ACC112 (cell line): ENCODE results near the gene F7.

Experiments used
- H2AFZ ChIP-seq: fragments of 200-600 bp; sonication (generic); one replicate; pipeline ENCODE4 v1.6.0; 2017; ENCODE audit warnings: antibody characterized with exemption, low read length; ENCODE audit not compliant: unreplicated experiment
- H3K27ac ChIP-seq: fragments of 200-600 bp; sonication (generic); 2 replicates; pipeline ENCODE4 v1.5.1; 2014; ENCODE audit warnings: low read depth, mild to moderate bottlenecking, antibody characterized with exemption, low read length, moderate library complexity
- H3K27me3 ChIP-seq: fragments of 200-600 bp; sonication (generic); 2 replicates; pipeline ENCODE4 v1.6.1; 2014; ENCODE audit warnings: mild to moderate bottlenecking, antibody characterized with exemption, low read length, moderate library complexity, mixed read lengths; ENCODE audit not compliant: insufficient read depth
- H3K36me3 ChIP-seq: fragments of 200-600 bp; sonication (generic); 2 replicates; pipeline ENCODE4 v1.6.1; 2016; ENCODE audit warnings: mild to moderate bottlenecking, antibody characterized with exemption, low read length, moderate library complexity, mixed read lengths; ENCODE audit not compliant: insufficient read depth
- H3K4me1 ChIP-seq: fragments of 200-600 bp; sonication (generic); one replicate; pipeline ENCODE4 v1.6.1; 2016; ENCODE audit warnings: low read length, mixed read lengths; ENCODE audit not compliant: insufficient read depth, unreplicated experiment, control insufficient read depth
- H3K4me3 ChIP-seq: fragments of 200-600 bp; sonication (generic); 2 replicates; pipeline ENCODE4 v1.5.1; 2014; ENCODE audit warnings: mild to moderate bottlenecking, low read depth, low read length
- H3K79me2 ChIP-seq: fragments of 200-600 bp; sonication (generic); one replicate; pipeline ENCODE4 v1.6.0; 2016; ENCODE audit warnings: low read length; ENCODE audit not compliant: control insufficient read depth, unreplicated experiment, insufficient read depth

The F7 gene

DNA sequence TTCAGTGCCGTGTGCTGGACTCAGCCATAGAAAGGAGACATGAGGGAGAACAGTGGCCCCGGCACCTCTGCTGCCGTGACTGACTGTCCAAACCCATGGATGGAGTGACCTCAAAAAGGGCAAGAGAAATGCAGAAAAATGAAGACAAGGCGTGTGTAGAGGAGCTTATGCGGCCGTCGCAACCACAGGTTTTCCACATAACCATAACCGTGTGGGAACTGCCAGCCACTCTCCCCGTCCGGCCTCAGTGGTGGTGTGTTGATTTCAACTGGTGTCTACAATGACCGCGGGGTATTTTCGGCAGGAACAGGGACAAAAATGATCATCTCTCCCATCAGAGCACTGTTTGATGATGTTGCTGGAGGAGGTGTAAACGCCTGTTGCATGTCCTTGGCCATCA is 42.9 kb upstream of the F7 start:
- H3K27me3 ChIP-seq, result no peaks in the 10 kb centered on the region
- no peak overlapping the region for H2AFZ ChIP-seq
- no peak overlapping the region for H3K4me3 ChIP-seq
- no peaks in the 10 kb centered on the region for H3K79me2 ChIP-seq
- no peaks in the 10 kb centered on the region for H3K36me3 ChIP-seq
- peaks cover 11% of the 10 kb centered on the region for H3K4me1 ChIP-seq
- H3K27ac ChIP-seq, result no peak overlapping the region

DNA sequence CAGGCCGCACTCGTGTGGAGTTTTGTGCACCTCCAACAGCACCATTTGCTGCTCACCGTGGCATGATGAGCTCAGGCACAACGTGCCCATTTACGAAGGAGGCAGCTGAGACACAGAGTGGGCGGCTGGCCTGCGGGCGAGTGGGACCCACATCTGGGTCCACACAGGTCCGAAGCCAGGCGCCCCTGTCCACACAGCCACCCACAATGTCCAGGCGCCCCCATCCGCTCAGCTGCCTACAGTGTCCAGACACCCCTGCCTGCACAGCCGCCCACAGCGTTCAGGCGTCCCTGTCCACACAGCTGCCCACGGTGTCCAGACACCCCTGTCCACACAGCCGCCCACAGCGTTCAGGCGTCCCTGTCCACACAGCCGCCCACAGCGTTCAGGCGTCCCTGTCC is 42.5 kb upstream of the F7 start:
- Histone ChIP-seq H3K27me3 (no peaks in the 10 kb centered on the region), H3K27ac (no peak overlapping the region), H3K4me3 (no peak overlapping the region), H3K79me2 (no peaks in the 10 kb centered on the region), H3K4me1 (peaks cover 11% of the 10 kb centered on the region), H3K36me3 (no peaks in the 10 kb centered on the region), H2AFZ (no peak overlapping the region)

GRCh38 chr13:113064000-113064533 is 41.5 kb upstream of the F7 start:
- H3K27me3 ChIP-seq, result no peaks in the 10 kb centered on the region
- peak overlapping the region; percentile 69 for H3K4me3 ChIP-seq
- H3K27ac ChIP-seq, result peak overlapping the region; percentile 82
- no peaks in the 10 kb centered on the region for H3K79me2 ChIP-seq
- peak overlapping the region; percentile 68 for H2AFZ ChIP-seq
- no peaks in the 10 kb centered on the region for H3K36me3 ChIP-seq
- H3K4me1 ChIP-seq, result peaks cover 11% of the 10 kb centered on the region

GRCh38 chr13:113064534-113065405 is 40.8 kb upstream of the F7 start:
- Histone ChIP-seq H3K4me1 (peaks cover 11% of the 10 kb centered on the region), H3K27me3 (no peaks in the 10 kb centered on the region), H3K36me3 (no peaks in the 10 kb centered on the region), H3K4me3 (peak overlapping the region; percentile 69), H2AFZ (peak overlapping the region; percentile 10), H3K79me2 (no peaks in the 10 kb centered on the region), H3K27ac (peak overlapping the region; percentile 82)

GRCh38 chr13:113065406-113066141 is 40.0 kb upstream of the F7 start:
- Histone ChIP-seq H3K27ac (peak overlapping the region; percentile 82; the same call in 1 of the 2 replicates), H3K79me2 (no peaks in the 10 kb centered on the region), H3K4me1 (peaks cover 11% of the 10 kb centered on the region), H3K27me3 (no peaks in the 10 kb centered on the region), H3K4me3 (peak overlapping the region; percentile 69), H3K36me3 (no peaks in the 10 kb centered on the region), H2AFZ (peak overlapping the region; percentile 10)

GRCh38 chr13:113066142-113066455 is 39.5 kb upstream of the F7 start:
- no peak overlapping the region for H3K27ac ChIP-seq
- no peak overlapping the region for H2AFZ ChIP-seq
- no peaks in the 10 kb centered on the region for H3K36me3 ChIP-seq
- H3K4me1 ChIP-seq, result peaks cover 11% of the 10 kb centered on the region
- H3K27me3 ChIP-seq, result no peaks in the 10 kb centered on the region
- no peak overlapping the region for H3K4me3 ChIP-seq
- H3K79me2 ChIP-seq, result no peaks in the 10 kb centered on the region

DNA sequence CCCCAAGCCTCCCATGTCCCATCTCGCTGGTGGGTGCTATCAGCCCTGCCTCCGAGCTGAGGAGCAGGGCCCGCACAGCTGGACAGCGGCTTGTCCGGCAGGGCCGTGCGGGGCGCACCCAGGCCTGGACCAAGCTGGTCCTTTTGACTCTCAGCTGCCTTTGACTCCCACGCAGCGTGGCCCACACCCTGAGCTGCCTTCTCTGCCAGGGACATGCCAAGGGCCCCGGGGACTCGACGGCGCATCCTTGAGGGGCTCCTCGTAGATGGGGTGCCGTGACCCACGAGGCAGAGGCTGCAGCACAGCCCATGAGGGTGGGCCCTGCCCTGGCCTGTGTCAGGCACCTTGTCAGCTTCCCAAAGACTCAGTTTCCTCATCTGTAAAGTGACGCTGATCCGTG is 38.8 kb upstream of the F7 start:
- no peaks in the 10 kb centered on the region for H3K36me3 ChIP-seq

DNA sequence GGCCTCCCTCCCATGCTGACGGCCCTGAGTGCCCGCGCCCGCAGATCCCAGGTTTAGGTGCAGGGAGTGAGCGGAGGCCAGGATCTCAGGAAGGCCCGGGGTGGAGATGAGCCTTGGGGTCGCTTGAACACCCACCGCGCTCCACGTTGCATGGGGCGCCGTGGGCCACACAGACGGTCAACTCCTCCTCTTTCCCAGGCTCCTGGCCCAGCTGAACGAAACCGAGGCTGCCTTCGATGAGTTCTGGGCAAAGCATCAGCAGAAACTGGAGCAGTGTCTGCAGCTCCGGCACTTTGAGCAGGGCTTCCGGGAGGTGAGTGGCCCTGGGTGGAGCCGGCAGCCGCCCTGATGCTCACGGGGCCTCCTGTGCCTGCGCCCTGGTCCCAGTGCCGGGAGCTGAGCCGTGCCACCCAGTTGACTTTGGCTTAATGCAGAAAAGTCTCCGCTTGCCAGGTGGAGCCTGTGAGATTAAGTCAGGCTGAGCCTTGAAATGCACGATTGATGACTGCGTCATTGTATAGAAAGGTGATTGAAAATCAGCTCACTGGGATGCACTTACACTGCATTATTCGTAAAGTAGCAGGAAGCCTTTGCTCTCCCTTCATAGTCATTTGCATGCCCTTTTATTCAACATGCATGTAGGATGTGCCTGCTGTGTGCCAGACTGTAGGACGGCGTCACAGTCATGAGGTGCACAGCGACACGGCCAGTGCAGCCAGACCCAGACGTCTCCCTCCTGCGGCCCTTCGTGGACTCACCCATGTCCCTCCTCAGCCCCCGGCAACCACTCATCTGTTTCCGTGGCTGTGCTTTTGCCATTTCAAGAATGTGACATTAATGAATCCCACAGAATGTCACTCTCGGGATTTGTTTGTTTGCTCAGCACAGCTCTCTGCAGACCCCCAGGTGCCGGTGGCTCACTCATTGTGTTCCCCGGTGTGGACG is 35.5 kb upstream of the F7 start:
- no peaks in the 10 kb centered on the region for H3K79me2 ChIP-seq
- no peak overlapping the region for H3K4me3 ChIP-seq
- no peak overlapping the region for H2AFZ ChIP-seq
- H3K36me3 ChIP-seq, result no peaks in the 10 kb centered on the region
- peaks cover 4% of the 10 kb centered on the region; the same call in 1 of the 2 replicates for H3K27me3 ChIP-seq
- peaks cover under 1% of the 10 kb centered on the region for H3K4me1 ChIP-seq
- no peak overlapping the region for H3K27ac ChIP-seq

More for the DNA sequence above, 38.8 kb upstream of the F7 start:
- no peaks in the 10 kb centered on the region for H3K79me2 ChIP-seq
- no peak overlapping the region for H3K27ac ChIP-seq
- H3K4me3 ChIP-seq, result no peak overlapping the region
- no peaks in the 10 kb centered on the region for H3K27me3 ChIP-seq
- peaks cover 11% of the 10 kb centered on the region for H3K4me1 ChIP-seq
- no peak overlapping the region for H2AFZ ChIP-seq

DNA sequence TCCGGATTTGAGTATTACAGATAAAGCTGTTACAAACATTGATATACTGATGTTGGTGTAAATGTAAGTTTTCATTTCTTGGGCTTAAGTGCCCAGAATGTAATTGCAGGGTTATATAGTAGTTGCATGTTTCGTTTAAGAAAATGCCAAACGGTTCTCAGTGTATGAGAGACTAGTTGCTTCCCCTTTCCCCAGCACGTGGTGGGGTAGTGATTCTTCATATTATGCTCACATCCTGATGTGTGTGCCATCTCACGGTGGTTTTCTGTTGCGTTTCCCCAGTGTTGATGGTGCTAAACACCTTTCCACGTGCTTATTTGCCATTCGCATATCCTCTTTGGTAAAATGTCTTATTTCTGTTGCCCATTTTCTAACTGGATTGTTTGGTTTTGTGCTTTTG is 34.7 kb upstream of the F7 start:
- no peaks in the 10 kb centered on the region for H3K79me2 ChIP-seq
- H3K27me3 ChIP-seq, result peaks cover 4% of the 10 kb centered on the region; the same call in 1 of the 2 replicates
- H3K4me3 ChIP-seq, result no peak overlapping the region
- no peak overlapping the region for H3K27ac ChIP-seq
- H2AFZ ChIP-seq, result no peak overlapping the region
- no peaks in the 10 kb centered on the region for H3K4me1 ChIP-seq
- no peaks in the 10 kb centered on the region for H3K36me3 ChIP-seq

- Histone ChIP-seq H3K36me3 (no peaks in the 10 kb centered on the region), H3K27ac (no peak overlapping the region), H3K4me3 (no peak overlapping the region), H3K4me1 (no peaks in the 10 kb centered on the region), H3K79me2 (no peaks in the 10 kb centered on the region), H2AFZ (no peak overlapping the region), H3K27me3 (peaks cover 4% of the 10 kb centered on the region; the same call in 1 of the 2 replicates)
Measured at GRCh38 chr13:113072376-113072775, 33.2 kb upstream of the F7 start.
